Right lobe of liver (tissue), 4 donors: ENCODE measurements around the gene PRR5.

Experiments
- CTCF ChIP-seq, 4 donors: fragments of 200-600 bp in 3 of 4; fragments of 450-650 bp in 1 of 4; IDR thresholded peaks; one replicate each; pipeline versions ENCODE4 v1.5.1 to v1.8.0; 2016 to 2022; ENCODE audit warnings: antibody characterized with exemption in 4 of 4, mild to moderate bottlenecking in 2 of 4
- POLR2A ChIP-seq: fragments of 450-650 bp; IDR thresholded peaks from one replicate; pipeline ENCODE4 v1.6.1; 2017; ENCODE audit warnings: antibody characterized with exemption, mild to moderate bottlenecking
- donor health status: DM: no; HTN: no; CAD: no.
- donor health status: DM: no; HTN: no; CAD: no.
- donor health status: DM: no; HTN: yes; CAD: no.

- TF ChIP-seq CTCF (IDR thresholded peaks at IDR 0.05): no peak
- TF ChIP-seq POLR2A: no peak
These were observed 30.3 kb upstream of the PRR5 start for GRCh38 chr22:44671742-44672141.
